Endothelial cell (in vitro differentiated cells): ENCODE data around the gene TMEM184C. TPM values are rescaled to one million over a fixed set of nuclear protein-coding genes. Genes with fewer than 3 reads are reported as not detected.

Source experiments
- DNase-seq: peaks from one replicate; pipeline ENCODE4 v3.0.0; 2021; ENCODE audit warnings: low spot score
- H3K27ac Mint-ChIP-seq: one replicate; pipeline ENCODE4 v1.8.0; 2021; ENCODE audit warnings: mixed read lengths, inconsistent platforms; ENCODE audit not compliant: unreplicated experiment
- H3K27me3 Mint-ChIP-seq: one replicate; pipeline ENCODE4 v1.8.0; 2021; ENCODE audit warnings: mild to moderate bottlenecking, moderate library complexity, mixed read lengths, inconsistent platforms; ENCODE audit not compliant: unreplicated experiment
- H3K36me3 Mint-ChIP-seq: one replicate; pipeline ENCODE4 v1.8.0; 2021; ENCODE audit warnings: mild to moderate bottlenecking, low read depth, mixed read lengths, inconsistent platforms; ENCODE audit not compliant: unreplicated experiment
- H3K4me1 Mint-ChIP-seq: one replicate; pipeline ENCODE4 v1.8.0; 2021; ENCODE audit warnings: mild to moderate bottlenecking, mixed read lengths, inconsistent platforms; ENCODE audit not compliant: unreplicated experiment
- H3K4me3 Mint-ChIP-seq: one replicate; pipeline ENCODE4 v1.8.0; 2021; ENCODE audit warnings: mild to moderate bottlenecking, mixed read lengths, inconsistent platforms; ENCODE audit not compliant: unreplicated experiment
- H3K9me3 Mint-ChIP-seq: one replicate; pipeline ENCODE4 v1.8.0; 2021; ENCODE audit warnings: mixed read lengths, inconsistent platforms; ENCODE audit not compliant: unreplicated experiment
- total RNA-seq: library from RNA; stranded (reverse); fragmentation: NEBNext Ultra II Directional; extraction: Animal tissue kit (Norgen Biotek cat#: 25700); gene quantifications from one replicate; pipeline ENCODE4 v1.2.1, GENCODE V29; 2021; ENCODE audit not compliant: unreplicated experiment
- TF ChIP-seq, protein P1 (sequence below): fragments of 200-600 bp; sonication (generic); IDR thresholded peaks from one replicate; pipeline ENCODE4 v1.5.0; 2021; ENCODE audit warnings: antibody characterized with exemption; ENCODE audit not compliant: unreplicated experiment

TMEM184C gene
- total RNA-seq, 1 donor from 2014 or later = 26.2 TPM

- no peak overlapping the region for H3K4me3 Mint-ChIP-seq
- no peaks in the 10 kb centered on the region for H3K36me3 Mint-ChIP-seq
- H3K27me3 Mint-ChIP-seq = no peaks in the 10 kb centered on the region
- H3K27ac Mint-ChIP-seq = no peak overlapping the region
- H3K4me1 Mint-ChIP-seq = peaks cover under 1% of the 10 kb centered on the region
- TF ChIP-seq, protein P1, sequence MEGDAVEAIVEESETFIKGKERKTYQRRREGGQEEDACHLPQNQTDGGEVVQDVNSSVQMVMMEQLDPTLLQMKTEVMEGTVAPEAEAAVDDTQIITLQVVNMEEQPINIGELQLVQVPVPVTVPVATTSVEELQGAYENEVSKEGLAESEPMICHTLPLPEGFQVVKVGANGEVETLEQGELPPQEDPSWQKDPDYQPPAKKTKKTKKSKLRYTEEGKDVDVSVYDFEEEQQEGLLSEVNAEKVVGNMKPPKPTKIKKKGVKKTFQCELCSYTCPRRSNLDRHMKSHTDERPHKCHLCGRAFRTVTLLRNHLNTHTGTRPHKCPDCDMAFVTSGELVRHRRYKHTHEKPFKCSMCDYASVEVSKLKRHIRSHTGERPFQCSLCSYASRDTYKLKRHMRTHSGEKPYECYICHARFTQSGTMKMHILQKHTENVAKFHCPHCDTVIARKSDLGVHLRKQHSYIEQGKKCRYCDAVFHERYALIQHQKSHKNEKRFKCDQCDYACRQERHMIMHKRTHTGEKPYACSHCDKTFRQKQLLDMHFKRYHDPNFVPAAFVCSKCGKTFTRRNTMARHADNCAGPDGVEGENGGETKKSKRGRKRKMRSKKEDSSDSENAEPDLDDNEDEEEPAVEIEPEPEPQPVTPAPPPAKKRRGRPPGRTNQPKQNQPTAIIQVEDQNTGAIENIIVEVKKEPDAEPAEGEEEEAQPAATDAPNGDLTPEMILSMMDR = no peak
- peaks cover 5% of the 10 kb centered on the region for H3K9me3 Mint-ChIP-seq
- DNase-seq = no peak
Observed at GRCh38 chr4:147586032-147586431, 31.2 kb upstream of the TMEM184C start.

GRCh38 chr4:147586637-147587036 is 30.6 kb upstream of the TMEM184C start:
- Mint-ChIP-seq H3K36me3 (no peaks in the 10 kb centered on the region), H3K27me3 (no peaks in the 10 kb centered on the region), H3K9me3 (peaks cover 5% of the 10 kb centered on the region), H3K27ac (no peak overlapping the region), H3K4me3 (no peak overlapping the region), H3K4me1 (no peaks in the 10 kb centered on the region)
- DNase-seq = no peak
- TF ChIP-seq, protein P1 = no peak

GRCh38 chr4:147587041-147587440 is 30.2 kb upstream of the TMEM184C start:
- TF ChIP-seq, protein P1 = no peak
- DNase-seq = no peak
- no peak overlapping the region for H3K27ac Mint-ChIP-seq
- no peaks in the 10 kb centered on the region for H3K27me3 Mint-ChIP-seq
- H3K4me3 Mint-ChIP-seq = no peak overlapping the region
- peaks cover 5% of the 10 kb centered on the region for H3K9me3 Mint-ChIP-seq
- H3K4me1 Mint-ChIP-seq = no peaks in the 10 kb centered on the region
- H3K36me3 Mint-ChIP-seq = no peaks in the 10 kb centered on the region

DNA sequence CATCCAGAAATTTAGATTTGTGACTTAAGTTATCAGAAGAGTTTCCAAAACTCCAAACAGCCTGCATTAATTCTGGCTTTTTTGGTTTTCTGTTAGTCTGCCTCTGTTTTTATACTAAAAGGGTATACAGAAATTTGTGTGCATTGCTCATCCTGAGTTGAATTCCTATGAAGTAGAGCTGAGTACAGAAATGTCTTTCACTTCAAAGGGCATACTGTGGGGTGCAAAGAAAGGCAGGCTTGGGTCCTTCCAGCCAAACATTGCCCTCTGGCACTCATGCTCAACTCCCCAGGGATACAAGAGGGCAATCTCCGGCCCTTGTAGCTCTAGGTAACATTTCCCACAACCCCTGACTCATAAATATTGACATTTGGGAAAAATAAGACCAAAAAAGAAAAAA is 27.6 kb upstream of the TMEM184C start:
- Mint-ChIP-seq H3K4me3 (no peak overlapping the region), H3K36me3 (no peaks in the 10 kb centered on the region), H3K27ac (no peak overlapping the region), H3K4me1 (no peaks in the 10 kb centered on the region), H3K27me3 (no peaks in the 10 kb centered on the region), H3K9me3 (peaks cover 5% of the 10 kb centered on the region)
- DNase-seq = no peak
- TF ChIP-seq, protein P1 = no peak

DNA sequence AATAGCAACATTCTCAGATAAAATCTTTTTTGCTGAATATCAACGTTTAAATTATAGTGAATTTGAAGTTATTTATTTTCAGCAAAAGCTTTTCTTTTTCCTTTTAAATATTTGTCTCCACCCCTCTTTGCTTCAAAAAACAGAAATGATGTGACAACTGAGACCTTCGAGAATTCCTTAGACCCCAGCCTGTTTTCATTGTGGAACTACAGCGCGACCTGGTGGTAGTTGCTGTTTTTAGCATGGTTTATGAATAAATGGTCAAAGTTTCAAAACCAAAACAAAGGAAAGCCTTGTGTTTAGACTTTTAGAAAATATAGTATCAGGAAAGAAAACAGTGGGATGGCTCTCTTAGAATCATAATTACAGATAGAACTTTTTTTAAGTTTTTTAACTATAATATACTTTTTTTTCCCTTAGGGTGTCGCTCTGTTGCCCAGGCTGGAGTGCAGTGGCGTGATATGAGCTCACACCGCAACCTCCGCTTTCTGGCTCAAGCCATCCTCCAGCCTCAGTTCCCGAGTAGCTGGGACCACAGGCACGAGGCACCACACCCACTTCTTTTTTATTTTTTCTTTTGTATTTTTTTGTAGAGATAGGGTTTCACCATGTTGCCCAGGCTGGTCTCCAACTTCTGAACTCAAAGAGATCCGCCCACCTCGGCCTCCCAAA is 26.8 kb upstream of the TMEM184C start:
- TF ChIP-seq, protein P1 = peak; percentile 82
- peak; percentile 72 for DNase-seq

More for the DNA sequence above, 26.8 kb upstream of the TMEM184C start:
- H3K27me3 Mint-ChIP-seq = no peaks in the 10 kb centered on the region
- H3K4me1 Mint-ChIP-seq = no peaks in the 10 kb centered on the region
- H3K4me3 Mint-ChIP-seq = no peak overlapping the region
- H3K36me3 Mint-ChIP-seq = no peaks in the 10 kb centered on the region
- H3K27ac Mint-ChIP-seq = no peak overlapping the region
- peaks cover 4% of the 10 kb centered on the region for H3K9me3 Mint-ChIP-seq
